PFSK-1 (cell line): ENCODE results near the gene PELI2.

Experiments used
- FOXP2 ChIP-seq: optimal IDR thresholded peaks from 2 replicates; pipeline ENCODE3; 2011; ENCODE audit warnings: borderline replicate concordance, control low read depth, inconsistent platforms; ENCODE audit not compliant: insufficient read depth; ENCODE audit errors: extremely low read length, extremely low read depth
- POLR2AphosphoS5 ChIP-seq: IDR thresholded peaks from 2 replicates; pipeline ENCODE4 v1.6.1; 2012; ENCODE audit warnings: low read depth, mild to moderate bottlenecking, control low read depth, low read length, moderate library complexity
- REST ChIP-seq, 2 experiments: IDR thresholded peaks; 2 replicates each; pipeline versions ENCODE4 v1.6.1 to v1.8.0; 2011 to 2012; ENCODE audit warnings: low read depth in 2 of 2, low read length in 2 of 2, control low read depth in 1 of 2, inconsistent platforms in 1 of 2, mild to moderate bottlenecking in 1 of 2, moderate library complexity in 1 of 2; ENCODE audit not compliant: insufficient read depth in 1 of 2
- SIN3A ChIP-seq: IDR thresholded peaks from 2 replicates; pipeline ENCODE4 v1.6.1; 2012; ENCODE audit warnings: mild to moderate bottlenecking, low read length, moderate library complexity, borderline replicate concordance; ENCODE audit not compliant: insufficient read depth
- TAF1 ChIP-seq: IDR thresholded peaks from 2 replicates; pipeline ENCODE4 v1.6.1; 2012; ENCODE audit warnings: low read length, control low read depth, borderline replicate concordance; ENCODE audit not compliant: insufficient read depth

PELI2 gene

DNA sequence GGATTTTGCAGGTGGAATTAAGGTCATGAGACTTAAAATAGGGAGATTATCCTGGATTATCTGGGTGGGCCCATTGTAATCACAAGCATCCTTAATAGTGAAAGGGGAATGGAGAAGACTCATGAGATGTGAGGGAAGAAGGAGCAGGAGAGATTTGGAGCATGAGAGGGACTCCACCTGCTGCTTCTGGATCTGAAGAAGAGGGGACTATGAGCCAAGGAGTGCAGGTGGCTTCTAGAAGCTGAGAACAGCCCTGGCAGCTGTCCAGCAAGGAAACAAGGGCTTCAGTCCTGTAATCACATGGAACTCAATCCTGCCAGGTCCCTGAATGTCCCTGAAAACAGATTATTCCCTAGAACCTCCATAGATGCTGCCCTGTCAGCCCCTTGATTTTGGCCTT is 67.8 kb downstream of the PELI2 start:
- no peak for TF ChIP-seq FOXP2
- no peak for TF ChIP-seq POLR2AphosphoS5
- no peak for TF ChIP-seq TAF1
- no peak for TF ChIP-seq SIN3A
- no peak for TF ChIP-seq REST (IDR thresholded peaks at IDR 0.05; ENCODE audit: insufficient read depth in 1 of 2, low read depth in 2 of 2, low read length in 2 of 2)

DNA sequence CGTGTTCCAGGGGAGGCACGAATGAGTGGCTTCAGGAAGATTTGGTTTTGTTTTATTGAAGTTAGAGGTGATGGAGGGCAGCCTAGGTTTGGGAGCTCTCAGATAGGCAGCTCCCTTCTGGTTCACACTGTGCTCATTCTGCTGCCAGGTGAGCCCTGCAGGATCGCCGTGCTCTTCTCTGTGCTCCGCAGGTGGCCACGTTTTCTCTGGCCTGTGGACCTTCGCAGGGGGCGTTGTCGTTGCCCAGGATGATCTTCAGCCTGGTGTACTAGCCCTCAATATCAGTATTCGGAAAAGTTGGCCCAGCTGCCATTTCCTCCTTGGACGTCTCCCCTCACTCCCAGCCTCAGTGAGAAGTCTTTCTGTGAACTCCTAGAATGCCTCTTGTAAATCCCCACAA is 69.5 kb downstream of the PELI2 start:
- TF ChIP-seq TAF1 (no peak), POLR2AphosphoS5 (no peak), SIN3A (no peak), REST (IDR thresholded peaks at IDR 0.05; ENCODE audit: insufficient read depth in 1 of 2, low read depth in 2 of 2, low read length in 2 of 2) (no peak), FOXP2 (no peak)

DNA sequence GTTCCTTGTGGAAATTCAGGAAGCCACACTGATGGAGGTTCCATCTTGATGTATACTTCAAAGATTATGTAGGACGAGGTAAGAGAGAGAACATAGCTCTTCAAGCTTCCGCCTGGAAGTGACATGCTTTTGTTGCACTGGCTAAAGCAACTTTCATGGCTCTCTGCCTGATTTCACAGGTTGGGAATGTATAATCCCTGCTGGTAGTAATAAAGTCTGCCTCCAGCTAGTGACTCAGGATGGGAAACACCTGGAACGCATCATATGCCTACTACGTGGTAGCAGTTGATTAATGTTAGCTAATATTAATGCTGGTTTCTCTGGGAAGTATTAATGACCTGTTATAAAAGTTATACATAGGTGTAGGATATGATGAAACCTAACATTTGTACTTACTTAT is 71.1 kb downstream of the PELI2 start:
- TF ChIP-seq REST (IDR thresholded peaks at IDR 0.05; ENCODE audit: insufficient read depth in 1 of 2, low read depth in 2 of 2, low read length in 2 of 2): no peak
- no peak for TF ChIP-seq FOXP2
- TF ChIP-seq TAF1: no peak
- TF ChIP-seq SIN3A: no peak
- no peak for TF ChIP-seq POLR2AphosphoS5

DNA sequence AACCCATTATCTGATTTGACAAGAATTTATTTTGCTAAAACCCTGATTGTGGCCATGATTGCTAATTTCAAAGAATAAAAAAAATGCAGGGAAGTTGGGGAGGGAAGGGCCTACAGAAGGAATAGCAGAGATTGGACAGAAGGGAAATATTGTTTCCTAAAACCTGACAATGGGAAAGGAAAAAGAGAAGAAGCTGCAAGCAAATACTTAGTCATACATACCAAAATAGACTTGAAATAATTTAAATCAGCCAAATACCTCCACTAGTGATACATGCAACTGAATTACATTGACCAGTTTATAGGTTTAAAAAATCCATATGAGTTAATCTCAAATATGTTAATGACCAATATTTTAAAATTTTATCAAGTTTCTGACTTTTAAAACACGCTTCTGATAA is 75.1 kb downstream of the PELI2 start:
- TF ChIP-seq POLR2AphosphoS5 (no peak), FOXP2 (no peak), TAF1 (no peak), REST (IDR thresholded peaks at IDR 0.05; ENCODE audit: insufficient read depth in 1 of 2, low read depth in 2 of 2, low read length in 2 of 2) (no peak), SIN3A (no peak)

DNA sequence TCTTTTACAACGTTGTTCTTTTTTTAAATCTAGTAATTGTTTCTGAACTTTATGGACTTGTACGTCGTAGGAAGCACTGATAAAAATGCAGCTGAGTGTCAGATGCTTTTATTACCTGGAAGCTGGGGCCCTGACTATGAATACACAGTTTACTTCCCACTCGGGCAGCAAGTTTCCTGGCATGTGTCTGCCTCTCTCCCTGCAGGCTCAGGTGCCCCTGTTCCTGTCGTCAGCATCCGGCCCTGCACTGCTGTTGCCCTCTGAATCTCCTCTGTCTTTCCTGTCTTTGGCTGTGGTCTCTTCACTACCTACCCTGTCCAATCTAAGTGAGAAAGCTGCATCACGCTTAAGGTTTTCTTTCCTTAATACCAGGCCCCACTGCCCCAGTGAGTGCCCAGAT is 75.8 kb downstream of the PELI2 start:
- TF ChIP-seq SIN3A (no peak), TAF1 (no peak), POLR2AphosphoS5 (no peak), FOXP2 (no peak), REST (IDR thresholded peaks at IDR 0.05; ENCODE audit: insufficient read depth in 1 of 2, low read depth in 2 of 2, low read length in 2 of 2) (no peak)
